NB4 (cell line): ENCODE data around the gene TNIP3.

Source experiments
- CTCF ChIP-seq: IDR thresholded peaks from one replicate; pipeline ENCODE4 v1.5.1; 2012; ENCODE audit warnings: low read depth, low read length
- MAX ChIP-seq: IDR thresholded peaks from 2 replicates; pipeline ENCODE4 v1.6.1; 2011; ENCODE audit warnings: low read depth, low read length
- POLR2A ChIP-seq: IDR thresholded peaks from 2 replicates; pipeline ENCODE4 v1.6.1; 2011; ENCODE audit warnings: mild to moderate bottlenecking; ENCODE audit not compliant: insufficient read length; ENCODE audit errors: extremely low read depth

- no peak for TF ChIP-seq CTCF
- no peak for TF ChIP-seq POLR2A
- no peak for TF ChIP-seq MAX
Observed at GRCh38 chr4:121150486-121150885, 13.6 kb downstream of the TNIP3 start.
